Measurements from ENCODE around the gene NTMT1. TPM values are rescaled to one million over a fixed set of nuclear protein-coding genes. Genes with fewer than 3 reads are reported as not detected.
A peak's percentile ranks its signal among the peaks of the same experiment; 100 is the strongest.

The NTMT1 gene
- total RNA-seq, 1 donor from 2014 or later = 31.5 TPM

- DNase-seq = peak; percentile 76
Measured at GRCh38 chr9:129597355-129598088, 28.4 kb upstream of the NTMT1 start.

GRCh38 chr9:129598089-129598596 is 27.8 kb upstream of the NTMT1 start:
- DNase-seq = no peak

- no peak for DNase-seq
Measured at GRCh38 chr9:129601082-129601674, 24.8 kb upstream of the NTMT1 start.

DNA sequence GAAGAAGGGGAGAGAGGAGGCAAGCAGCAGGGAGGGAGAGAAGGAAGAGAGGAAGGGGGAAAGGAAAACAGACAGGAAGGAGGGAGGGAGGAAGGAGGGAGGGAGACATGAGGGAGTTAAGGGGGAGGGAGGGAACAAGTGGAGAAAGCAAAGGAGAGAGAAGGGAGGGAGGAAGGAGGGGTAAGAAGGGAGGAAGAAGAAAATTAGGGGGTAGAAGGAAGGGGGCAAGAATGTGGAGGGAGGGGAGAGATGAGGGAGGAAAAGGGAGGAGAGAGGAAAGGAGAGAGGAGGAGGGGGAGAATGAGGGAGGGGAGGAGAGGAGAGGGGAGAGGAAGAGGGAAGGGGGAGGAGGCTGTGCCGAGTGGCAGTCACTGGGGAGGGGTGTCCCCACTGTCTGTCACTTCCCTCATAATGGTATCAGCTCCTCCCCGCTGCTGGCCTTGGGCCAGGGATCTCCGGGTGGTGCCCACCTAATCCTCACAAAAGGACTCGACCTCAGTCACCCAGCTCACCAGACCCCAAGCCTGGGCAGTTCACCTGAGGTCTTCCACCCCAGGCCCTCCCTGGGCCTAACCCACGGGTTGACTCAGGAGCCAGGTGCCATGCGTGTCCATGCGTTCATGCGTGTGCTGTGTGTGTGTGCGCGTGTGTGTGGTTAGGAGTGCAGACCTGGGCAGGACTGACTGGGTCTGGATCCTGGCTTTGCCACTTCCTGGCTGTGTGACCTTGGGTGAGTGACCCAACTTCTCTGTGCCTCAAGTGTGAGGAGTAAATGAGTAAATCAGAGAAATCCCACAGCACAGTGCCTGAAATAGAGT is 23.2 kb upstream of the NTMT1 start:
- DNase-seq = no peak

DNA sequence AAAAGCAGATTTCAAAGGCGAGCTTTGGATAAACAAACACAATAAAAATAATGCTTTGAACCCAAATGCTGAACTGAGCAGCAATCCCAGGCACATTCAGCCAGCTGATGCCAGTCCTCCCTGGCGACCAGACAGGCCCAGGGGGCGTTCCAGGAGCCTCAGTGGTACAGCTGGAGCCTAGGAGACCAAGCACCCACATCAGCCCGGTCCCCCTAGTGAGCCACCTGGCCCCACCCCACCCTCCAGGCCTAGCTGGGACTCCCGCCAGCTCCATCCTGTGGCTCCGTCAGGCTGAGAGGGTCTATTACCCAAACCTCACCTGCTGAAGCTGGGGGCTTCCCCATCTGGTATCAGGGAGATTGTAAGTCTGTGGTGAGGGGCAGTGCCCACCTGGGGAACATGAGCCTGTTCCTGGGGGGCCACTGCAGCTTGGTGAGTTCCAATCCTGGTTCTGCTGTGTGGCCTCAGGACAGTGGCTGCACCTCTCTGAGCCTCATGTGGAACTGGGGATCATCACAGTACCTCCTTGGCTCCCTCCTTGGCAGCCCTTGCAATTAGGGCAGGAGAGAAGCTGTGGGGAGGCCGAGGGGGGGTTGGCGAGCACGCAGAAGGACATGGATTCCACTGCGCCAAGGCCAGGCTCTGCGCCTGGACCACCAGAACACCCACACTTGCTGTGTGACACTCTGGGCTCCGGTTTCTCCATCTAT is 21.8 kb upstream of the NTMT1 start:
- DNase-seq = no peak

DNA sequence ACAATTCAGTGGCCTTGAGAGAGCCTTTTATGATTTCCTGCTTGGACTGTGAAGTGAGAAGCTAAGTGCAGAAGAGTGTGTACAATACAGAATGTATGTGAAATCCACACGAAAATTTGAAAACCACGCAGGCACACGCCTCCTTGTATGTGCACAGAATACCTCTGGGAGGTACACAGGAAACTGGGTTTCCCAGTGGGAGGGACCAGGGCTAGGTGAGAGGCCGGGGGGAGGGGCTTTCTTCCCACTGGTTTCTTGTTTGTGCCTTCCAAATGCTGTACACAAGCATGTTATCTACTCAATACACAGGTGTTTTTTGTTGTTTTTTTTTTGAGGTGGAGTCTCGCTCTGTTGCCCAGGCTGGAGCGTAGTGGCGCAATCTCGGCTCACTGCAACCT is 21.2 kb upstream of the NTMT1 start:
- DNase-seq = no peak

GRCh38 chr9:129606161-129607026 is 19.6 kb upstream of the NTMT1 start:
- DNase-seq = no peak

- DNase-seq = no peak
Measured at GRCh38 chr9:129607027-129607387, 19.0 kb upstream of the NTMT1 start.

DNA sequence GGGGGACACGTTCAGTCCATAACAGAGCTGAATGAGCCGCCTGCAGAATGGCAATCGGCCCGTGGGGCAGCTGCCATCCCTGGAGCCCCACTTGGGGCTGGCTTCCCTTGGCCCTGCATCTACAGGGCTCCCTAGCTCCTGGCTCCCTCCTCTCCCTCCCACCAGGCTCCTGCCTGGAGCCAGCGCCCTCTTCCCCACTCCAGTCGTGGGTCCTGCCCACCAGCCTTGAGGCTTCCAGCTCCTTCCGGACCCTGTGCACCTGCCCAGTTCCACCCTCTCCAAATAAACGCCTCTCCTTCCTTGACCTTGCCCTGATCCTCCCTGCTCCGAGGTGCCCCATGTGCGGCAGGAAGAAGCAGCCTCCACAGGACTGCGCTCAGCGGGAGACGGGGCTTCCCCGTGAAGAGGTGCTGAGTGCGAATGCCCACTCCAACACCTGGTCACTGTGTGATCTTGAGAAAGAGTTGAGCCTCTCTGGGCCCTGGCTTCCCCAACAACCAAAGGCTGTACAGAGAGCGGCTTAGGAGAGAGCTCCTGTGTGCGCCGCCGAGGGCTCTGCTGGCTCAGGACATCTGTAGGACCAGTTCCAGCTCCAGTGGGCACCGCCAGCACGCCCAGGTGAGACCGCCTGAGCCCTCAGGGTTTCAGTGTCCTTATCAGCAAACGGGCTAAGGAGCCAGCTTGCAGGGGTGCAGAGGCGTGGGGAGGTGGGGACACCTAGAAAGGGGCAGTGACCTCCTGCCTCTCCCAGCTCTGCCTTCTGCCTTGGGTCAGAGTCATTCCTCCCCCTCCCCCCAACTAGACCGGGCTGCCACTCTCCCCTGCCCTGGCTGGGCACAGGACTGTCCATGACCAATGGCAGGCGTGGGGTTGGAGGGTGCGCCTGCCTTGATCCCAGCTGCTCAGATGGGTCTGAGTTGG is 17.1 kb upstream of the NTMT1 start:
- DNase-seq = no peak

- DNase-seq = no peak
Measured at GRCh38 chr9:129609486-129610212, 16.3 kb upstream of the NTMT1 start.

DNA sequence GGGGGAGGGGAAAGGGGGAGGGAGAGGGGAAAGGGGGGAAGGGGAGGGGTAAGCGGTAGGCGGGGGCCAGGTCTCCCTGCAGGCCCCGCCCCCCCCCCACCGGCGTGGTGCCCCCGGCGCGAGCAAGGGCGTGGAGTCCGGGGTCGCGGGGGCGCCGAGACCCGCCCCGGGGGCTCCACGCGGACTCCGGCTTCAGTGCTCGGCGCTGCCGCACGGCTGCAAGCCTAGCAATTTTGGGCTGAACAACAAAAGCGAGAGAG is 15.8 kb upstream of the NTMT1 start:
- no peak for DNase-seq

DNA sequence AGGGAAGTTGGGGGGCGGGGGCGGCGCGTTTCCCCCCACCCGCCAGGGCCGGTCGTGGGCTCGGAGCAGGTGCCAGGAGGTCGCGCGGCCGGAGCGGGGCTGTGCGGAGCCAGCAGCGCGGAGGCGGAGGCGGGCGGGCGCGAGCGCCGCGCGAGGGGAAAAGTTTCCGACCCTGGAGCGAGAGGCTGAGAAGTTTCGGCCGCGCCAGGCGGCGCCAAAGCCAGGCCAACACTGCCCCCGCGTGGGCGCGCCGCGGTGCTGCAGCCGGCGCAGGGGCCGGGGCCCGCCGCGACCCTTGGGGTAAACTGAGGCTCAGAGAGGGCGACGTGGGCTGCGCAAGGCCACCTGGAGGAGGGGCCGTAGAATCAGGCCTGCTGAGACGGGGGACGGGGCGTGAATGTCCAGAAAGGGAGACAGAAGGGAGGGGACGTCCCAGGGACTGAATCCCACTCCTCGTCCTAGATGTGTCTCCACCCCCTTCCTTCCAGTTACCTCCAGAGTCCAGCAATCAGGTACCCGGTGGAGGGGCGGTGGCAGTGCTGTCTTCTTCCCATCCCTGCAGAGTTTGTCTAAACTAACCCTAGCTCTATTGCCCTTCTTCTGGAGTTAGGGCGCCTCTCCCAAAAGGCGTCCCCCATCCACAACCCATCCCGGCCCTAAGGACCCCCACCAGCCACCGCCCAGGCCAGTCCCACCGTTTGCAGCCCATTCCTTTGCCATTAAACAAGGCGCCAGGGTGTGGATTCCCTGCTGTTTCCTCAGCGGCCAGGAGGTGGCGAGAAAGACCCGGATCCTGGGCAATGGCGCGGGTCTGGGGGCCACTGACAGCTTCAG is 15.3 kb upstream of the NTMT1 start:
- DNase-seq = peak; percentile 88

DNA sequence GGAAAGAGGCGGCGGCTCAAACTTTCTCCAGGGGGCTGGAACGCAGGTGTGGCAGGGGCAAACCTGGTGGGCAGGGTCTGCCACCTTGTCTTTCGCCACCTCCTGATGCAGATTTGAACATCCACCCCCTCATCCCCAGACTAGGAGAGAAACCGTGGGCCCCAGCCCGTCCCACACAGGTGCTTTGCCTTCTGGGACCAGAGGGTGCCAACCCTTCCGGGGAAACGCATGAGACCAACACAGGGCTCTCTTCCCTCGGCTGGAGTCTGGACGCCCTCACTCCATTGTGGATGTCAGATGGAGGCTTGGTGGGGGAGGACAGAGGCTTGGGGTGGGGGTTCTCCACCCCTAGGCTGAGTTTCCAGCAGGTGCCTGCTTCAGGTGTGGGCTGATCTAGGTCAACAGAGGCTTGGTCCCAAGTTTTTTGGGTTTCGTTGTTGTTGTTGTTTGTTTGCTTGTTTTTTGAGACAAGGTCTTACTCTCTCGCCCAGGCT is 14.6 kb upstream of the NTMT1 start:
- DNase-seq = no peak

- no peak for DNase-seq
Measured at GRCh38 chr9:129612123-129612522, 13.8 kb upstream of the NTMT1 start.

DNA sequence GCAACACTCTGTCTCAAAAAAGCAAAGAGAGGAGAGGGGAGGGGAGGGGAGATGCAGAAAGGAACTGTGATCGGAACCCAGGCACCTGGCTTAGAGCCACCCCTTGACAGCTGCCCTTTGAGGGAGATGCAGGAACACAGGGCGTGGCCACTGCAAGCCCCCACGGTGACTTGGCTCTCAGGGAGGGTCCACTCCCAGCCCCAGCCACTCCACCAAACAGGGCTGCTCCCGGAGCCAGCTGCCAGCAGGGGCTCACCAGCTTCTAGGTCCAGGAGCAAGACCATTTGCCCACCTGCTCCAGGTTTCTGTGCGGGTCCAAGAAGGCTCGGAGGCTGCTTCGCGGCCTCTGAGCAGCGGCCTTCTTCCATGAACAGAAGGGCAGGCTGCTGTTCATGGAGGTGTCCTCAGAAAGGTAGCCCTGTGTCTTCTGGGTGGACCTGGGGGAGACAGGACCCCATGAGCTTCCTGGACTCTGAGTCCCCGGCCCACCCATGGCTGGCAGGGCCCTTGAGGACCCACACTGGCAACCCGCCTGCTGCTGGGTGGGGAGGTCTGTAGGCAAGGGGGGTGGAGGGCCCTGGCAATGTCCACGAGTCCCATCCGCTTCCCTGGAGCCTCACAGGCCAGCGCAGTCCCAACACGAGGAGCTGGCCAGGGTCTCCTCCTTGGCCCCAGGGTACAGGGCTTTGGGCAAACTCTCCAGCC is 13.0 kb upstream of the NTMT1 start:
- peak; percentile 57 for DNase-seq

- DNase-seq = peak; percentile 64
Measured at GRCh38 chr9:129613520-129614175, 12.3 kb upstream of the NTMT1 start.

GRCh38 chr9:129614932-129615331 is 11.0 kb upstream of the NTMT1 start:
- DNase-seq = no peak

Data from tongue (tissue), 2 donors.